Muscle of leg (tissue), 11 donors: ENCODE results near the gene GANC. TPM values are rescaled to one million over a fixed set of nuclear protein-coding genes. Genes with fewer than 3 reads are reported as not detected.

Experiments used
- DNase-seq: peaks from one replicate; pipeline ENCODE4 v3.0.0; 2013
- H3K27ac ChIP-seq: one replicate; pipeline ENCODE4 v1.5.1; 2013; ENCODE audit warnings: mild to moderate bottlenecking, low read length, control low read depth
- H3K27me3 ChIP-seq: one replicate; pipeline ENCODE4 v1.6.1; 2013; ENCODE audit warnings: low read length; ENCODE audit not compliant: control insufficient read depth, insufficient read depth
- H3K36me3 ChIP-seq: one replicate; pipeline ENCODE4 v1.6.1; 2013; ENCODE audit warnings: low read length; ENCODE audit not compliant: control insufficient read depth, insufficient read depth
- H3K4me1 ChIP-seq: one replicate; pipeline ENCODE4 v1.6.1; 2013; ENCODE audit warnings: low read length; ENCODE audit not compliant: control insufficient read depth, insufficient read depth
- H3K4me3 ChIP-seq: one replicate; pipeline ENCODE4 v1.5.1; 2013; ENCODE audit warnings: low read length, control low read depth
- H3K9me3 ChIP-seq: replicated peaks from 2 replicates; pipeline ENCODE4 v1.6.1; 2013; ENCODE audit warnings: low read depth, low read length; ENCODE audit not compliant: control insufficient read depth
- WGBS: methylation state at CpG from one replicate; pipeline ENCODE4 v1.1.5; 2013; ENCODE audit warnings: missing lambda C conversion rate; ENCODE audit not compliant: insufficient coverage; 5-methylcytosine and 5-hydroxymethylcytosine counted together
- polyA plus RNA-seq, 8 donors: library from polyadenylated mRNA; unstranded; fragments of 120-200 nt; gene quantifications; one replicate each; pipeline versions ENCODE4 v1.2.1 to v1.2.3, GENCODE V29; 2013; ENCODE audit warnings: inconsistent platforms in 1 of 8, low replicate concordance in 1 of 8; ENCODE audit not compliant: insufficient read length in 8 of 8, insufficient read depth in 1 of 8
- total RNA-seq: library from RNA; stranded (reverse); fragments of 120-200 nt; gene quantifications from one replicate; pipeline ENCODE4 v1.2.4, GENCODE V29; 2013

GANC gene
- total and polyA plus RNA-seq, 9 donors = 11.7 to 18.0 (median 14.1) TPM

- Histone ChIP-seq H3K4me3 (no peak overlapping the region), H3K36me3 (peaks cover 4% of the 10 kb centered on the region), H3K27me3 (no peaks in the 10 kb centered on the region), H3K27ac (no peak overlapping the region), H3K4me1 (peaks cover 8% of the 10 kb centered on the region), H3K9me3 (no peaks in the 10 kb centered on the region)
- no peak for DNase-seq
- 63% methylated on average over 3 of the region's 5 CpGs for WGBS
These were observed 94.0 kb downstream of the GANC start for GRCh38 chr15:42367041-42367440.

GRCh38 chr15:42368096-42368495 is 95.1 kb downstream of the GANC start:
- no peak overlapping the region for H3K4me3 ChIP-seq
- WGBS = 17% methylated on average over 1 of the region's 3 CpGs
- DNase-seq = no peak
- no peaks in the 10 kb centered on the region for H3K27me3 ChIP-seq
- H3K4me1 ChIP-seq = peaks cover 8% of the 10 kb centered on the region
- H3K36me3 ChIP-seq = peaks cover 2% of the 10 kb centered on the region
- H3K9me3 ChIP-seq = no peaks in the 10 kb centered on the region
- no peak overlapping the region for H3K27ac ChIP-seq

GRCh38 chr15:42371096-42371495 is 98.1 kb downstream of the GANC start:
- H3K4me3 ChIP-seq = no peak overlapping the region
- H3K9me3 ChIP-seq = no peaks in the 10 kb centered on the region
- H3K4me1 ChIP-seq = peaks cover 2% of the 10 kb centered on the region
- H3K27ac ChIP-seq = no peak overlapping the region
- no peak for DNase-seq
- WGBS = no CpG with 5 or more reads among the region's 2 CpGs
- H3K27me3 ChIP-seq = no peaks in the 10 kb centered on the region
- peaks cover 2% of the 10 kb centered on the region for H3K36me3 ChIP-seq

- Histone ChIP-seq H3K4me3 (no peak overlapping the region), H3K4me1 (peaks cover 2% of the 10 kb centered on the region), H3K27me3 (no peaks in the 10 kb centered on the region), H3K9me3 (peaks cover 3% of the 10 kb centered on the region), H3K36me3 (peaks cover 2% of the 10 kb centered on the region), H3K27ac (no peak overlapping the region)
- peak; percentile 44 for DNase-seq
- no CpG with 5 or more reads among the region's 1 CpG for WGBS
These were observed 100.3 kb downstream of the GANC start for GRCh38 chr15:42373274-42373673.

GRCh38 chr15:42373936-42374335 is 100.9 kb downstream of the GANC start:
- WGBS = 92% methylated on average over 3 of the region's 4 CpGs
- Histone ChIP-seq H3K27ac (no peak overlapping the region), H3K36me3 (no peaks in the 10 kb centered on the region), H3K4me1 (peaks cover 2% of the 10 kb centered on the region), H3K27me3 (no peaks in the 10 kb centered on the region), H3K4me3 (no peak overlapping the region), H3K9me3 (peaks cover 3% of the 10 kb centered on the region)
- DNase-seq = no peak

GRCh38 chr15:42374810-42375209 is 101.8 kb downstream of the GANC start:
- no peaks in the 10 kb centered on the region for H3K27me3 ChIP-seq
- DNase-seq = no peak
- H3K9me3 ChIP-seq = peaks cover 3% of the 10 kb centered on the region
- no peak overlapping the region for H3K27ac ChIP-seq
- peaks cover 2% of the 10 kb centered on the region for H3K4me1 ChIP-seq
- H3K36me3 ChIP-seq = no peaks in the 10 kb centered on the region
- no peak overlapping the region for H3K4me3 ChIP-seq
- 60% methylated on average over 1 of the region's 1 CpG for WGBS

- Histone ChIP-seq H3K4me3 (no peak overlapping the region), H3K9me3 (peaks cover 3% of the 10 kb centered on the region), H3K36me3 (no peaks in the 10 kb centered on the region), H3K27me3 (no peaks in the 10 kb centered on the region), H3K27ac (no peak overlapping the region), H3K4me1 (peaks cover 2% of the 10 kb centered on the region)
- WGBS = 85% methylated on average over 4 of the region's 5 CpGs
- no peak for DNase-seq
These were observed 102.3 kb downstream of the GANC start for GRCh38 chr15:42375252-42375651.

- Histone ChIP-seq H3K9me3 (peaks cover 3% of the 10 kb centered on the region), H3K27ac (no peak overlapping the region), H3K36me3 (no peaks in the 10 kb centered on the region), H3K4me1 (peaks cover 2% of the 10 kb centered on the region), H3K27me3 (no peaks in the 10 kb centered on the region), H3K4me3 (no peak overlapping the region)
- no peak for DNase-seq
- no CpG with 5 or more reads among the region's 4 CpGs for WGBS
These were observed 102.9 kb downstream of the GANC start for GRCh38 chr15:42375941-42376340.

- DNase-seq = no peak
- Histone ChIP-seq H3K4me3 (no peak overlapping the region), H3K36me3 (no peaks in the 10 kb centered on the region), H3K27me3 (no peaks in the 10 kb centered on the region), H3K9me3 (peaks cover 3% of the 10 kb centered on the region), H3K4me1 (peaks cover 2% of the 10 kb centered on the region), H3K27ac (no peak overlapping the region)
- WGBS = 64% methylated on average over 3 of the region's 8 CpGs
These were observed 105.0 kb downstream of the GANC start for GRCh38 chr15:42378011-42378410.

GRCh38 chr15:42384597-42384996 is 111.6 kb downstream of the GANC start:
- WGBS = 64% methylated on average over 4 of the region's 4 CpGs
- H3K9me3 ChIP-seq = no peaks in the 10 kb centered on the region
- no peak overlapping the region for H3K4me3 ChIP-seq
- no peak overlapping the region for H3K27ac ChIP-seq
- no peak for DNase-seq
- no peaks in the 10 kb centered on the region for H3K27me3 ChIP-seq
- H3K4me1 ChIP-seq = peaks cover 25% of the 10 kb centered on the region
- H3K36me3 ChIP-seq = peaks cover 12% of the 10 kb centered on the region
